LNCaP clone FGC (cell line): Measurements from ENCODE around the gene ALPL.

Experiments
- DNase-seq: peaks from one replicate; pipeline ENCODE4 v3.0.0-alpha.2; 2011; ENCODE audit warnings: low read depth
- H3K4me3 ChIP-seq: 2 replicates; pipeline ENCODE4 v1.5.1; 2011; ENCODE audit warnings: mild to moderate bottlenecking, low read depth, low read length, control low read depth
- TF ChIP-seq, protein P1 (sequence below): IDR thresholded peaks from 2 replicates; pipeline ENCODE4 v1.5.1; 2012; ENCODE audit warnings: mild to moderate bottlenecking; ENCODE audit not compliant: control insufficient read depth, insufficient read depth; ENCODE audit errors: extremely low read depth

The ALPL gene

DNA sequence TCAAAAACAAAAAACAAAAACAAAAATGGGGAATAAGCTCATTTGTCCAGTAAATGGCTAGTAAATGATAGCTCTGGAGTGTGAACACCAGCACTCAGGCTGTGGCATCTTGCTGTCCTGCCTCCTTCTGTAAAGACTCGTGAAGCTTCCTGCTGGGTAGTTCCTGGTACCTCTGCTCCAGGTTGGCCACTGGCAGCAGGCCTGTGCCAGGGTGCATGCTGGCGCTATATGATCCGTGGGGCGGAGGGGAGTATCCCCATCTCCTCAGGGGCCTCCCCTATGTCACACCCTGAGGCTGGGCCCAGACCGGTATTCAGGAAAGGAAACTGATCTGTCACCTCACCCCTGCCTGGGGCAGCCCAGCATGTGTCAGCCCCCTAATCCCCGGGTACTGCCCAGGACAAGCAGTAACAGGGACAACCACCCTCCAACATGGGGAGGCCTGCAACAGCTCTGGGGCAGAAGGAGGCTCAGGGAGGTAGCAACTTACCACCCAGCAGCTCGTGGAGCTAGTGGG, 14.1 kb downstream of the ALPL start:
- TF ChIP-seq, protein P1, sequence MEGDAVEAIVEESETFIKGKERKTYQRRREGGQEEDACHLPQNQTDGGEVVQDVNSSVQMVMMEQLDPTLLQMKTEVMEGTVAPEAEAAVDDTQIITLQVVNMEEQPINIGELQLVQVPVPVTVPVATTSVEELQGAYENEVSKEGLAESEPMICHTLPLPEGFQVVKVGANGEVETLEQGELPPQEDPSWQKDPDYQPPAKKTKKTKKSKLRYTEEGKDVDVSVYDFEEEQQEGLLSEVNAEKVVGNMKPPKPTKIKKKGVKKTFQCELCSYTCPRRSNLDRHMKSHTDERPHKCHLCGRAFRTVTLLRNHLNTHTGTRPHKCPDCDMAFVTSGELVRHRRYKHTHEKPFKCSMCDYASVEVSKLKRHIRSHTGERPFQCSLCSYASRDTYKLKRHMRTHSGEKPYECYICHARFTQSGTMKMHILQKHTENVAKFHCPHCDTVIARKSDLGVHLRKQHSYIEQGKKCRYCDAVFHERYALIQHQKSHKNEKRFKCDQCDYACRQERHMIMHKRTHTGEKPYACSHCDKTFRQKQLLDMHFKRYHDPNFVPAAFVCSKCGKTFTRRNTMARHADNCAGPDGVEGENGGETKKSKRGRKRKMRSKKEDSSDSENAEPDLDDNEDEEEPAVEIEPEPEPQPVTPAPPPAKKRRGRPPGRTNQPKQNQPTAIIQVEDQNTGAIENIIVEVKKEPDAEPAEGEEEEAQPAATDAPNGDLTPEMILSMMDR: no peak
- DNase-seq: no peak
- H3K4me3 ChIP-seq: no peak overlapping the region

- TF ChIP-seq, protein P1: no peak
- no peak overlapping the region for H3K4me3 ChIP-seq
- DNase-seq: no peak
Observed at GRCh38 chr1:21524220-21524619, 15.0 kb downstream of the ALPL start.

- no peak overlapping the region for H3K4me3 ChIP-seq
- TF ChIP-seq, protein P1: no peak
- DNase-seq: no peak
Observed at GRCh38 chr1:21524686-21525339, 15.6 kb downstream of the ALPL start.

GRCh38 chr1:21525340-21525717, 16.1 kb downstream of the ALPL start:
- TF ChIP-seq, protein P1: no peak
- H3K4me3 ChIP-seq: no peak overlapping the region
- DNase-seq: no peak

DNA sequence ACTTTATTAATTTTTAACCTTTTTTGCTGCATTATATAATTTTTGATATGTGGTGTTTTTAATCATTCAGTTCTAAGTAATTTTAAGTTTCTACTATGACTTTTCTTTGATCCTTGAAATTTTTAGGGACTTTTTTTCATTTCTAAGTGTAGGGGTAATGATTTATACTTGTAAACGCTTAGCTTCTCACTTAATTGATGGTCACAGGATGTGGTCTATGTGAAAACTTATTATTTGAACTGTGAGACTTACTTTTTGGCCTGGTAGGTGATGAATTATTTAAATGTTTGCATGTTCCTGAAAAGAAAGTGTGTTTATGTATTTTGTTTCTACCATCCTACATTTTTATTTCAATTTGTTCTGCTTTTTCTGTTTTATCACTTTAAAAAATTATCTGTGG, 17.2 kb downstream of the ALPL start:
- TF ChIP-seq, protein P1: no peak
- DNase-seq: no peak
- no peak overlapping the region for H3K4me3 ChIP-seq

DNA sequence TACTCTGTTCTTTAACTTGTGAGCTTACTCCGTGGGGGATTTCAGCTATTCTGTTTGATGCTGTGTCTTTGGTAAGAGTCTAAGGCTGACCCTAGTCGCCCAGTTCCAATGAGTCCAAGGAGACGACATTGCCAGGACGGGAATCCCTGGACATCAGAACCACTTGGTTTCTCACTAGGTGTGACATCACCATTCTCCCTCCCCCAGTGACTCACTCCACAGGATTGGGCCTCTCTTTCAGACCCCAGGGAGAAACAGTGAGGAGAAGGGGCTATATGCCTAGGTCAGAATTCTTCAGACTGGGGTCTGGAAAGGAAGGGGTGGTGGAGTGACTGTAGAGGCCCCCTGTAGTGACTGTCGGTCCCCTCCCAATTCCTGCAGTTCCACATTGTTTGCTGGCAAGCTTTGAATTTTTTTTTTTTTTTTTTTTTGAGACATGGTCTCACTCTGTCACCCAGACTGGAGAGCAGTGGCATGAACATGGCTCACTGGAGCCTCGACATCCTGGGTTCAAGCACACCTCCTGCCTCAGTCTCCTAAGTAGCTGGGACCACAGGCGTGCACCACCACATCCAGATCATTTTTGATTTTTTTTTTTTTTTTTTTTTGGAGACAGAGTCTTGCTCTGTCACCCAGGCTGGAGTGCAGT, 21.3 kb downstream of the ALPL start:
- TF ChIP-seq, protein P1: no peak
- no peak for DNase-seq
- no peak overlapping the region for H3K4me3 ChIP-seq
